Activated CD4-positive, alpha-beta T cell treated with anti-CD3 and anti-CD28 coated beads for 48 hours (primary cell): Measurements from ENCODE around the gene WDR7.

Experiments used
- DNase-seq: peaks from one replicate; pipeline ENCODE4 v3.0.0-alpha.2; 2020

WDR7 gene

DNA sequence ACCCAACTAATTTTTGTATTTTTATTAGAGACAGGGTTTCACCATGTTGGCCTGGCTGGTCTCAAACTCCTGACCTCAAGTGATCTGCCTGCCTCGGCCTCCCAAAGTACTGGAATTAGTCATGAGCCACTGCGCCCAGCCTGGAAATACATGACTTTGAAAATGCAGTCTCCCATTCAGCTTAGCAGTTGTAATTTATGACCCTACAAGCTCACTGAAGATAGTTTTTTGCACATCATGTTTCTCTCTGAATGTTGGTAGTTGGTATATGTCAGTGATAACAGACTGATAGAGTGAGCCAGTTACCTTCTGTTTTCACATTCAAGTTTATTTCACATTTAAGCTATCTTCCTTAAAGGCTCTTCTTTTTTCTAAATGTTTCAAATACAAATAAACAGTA lies 7.1 kb downstream of the WDR7 start:
- no peak for DNase-seq

DNA sequence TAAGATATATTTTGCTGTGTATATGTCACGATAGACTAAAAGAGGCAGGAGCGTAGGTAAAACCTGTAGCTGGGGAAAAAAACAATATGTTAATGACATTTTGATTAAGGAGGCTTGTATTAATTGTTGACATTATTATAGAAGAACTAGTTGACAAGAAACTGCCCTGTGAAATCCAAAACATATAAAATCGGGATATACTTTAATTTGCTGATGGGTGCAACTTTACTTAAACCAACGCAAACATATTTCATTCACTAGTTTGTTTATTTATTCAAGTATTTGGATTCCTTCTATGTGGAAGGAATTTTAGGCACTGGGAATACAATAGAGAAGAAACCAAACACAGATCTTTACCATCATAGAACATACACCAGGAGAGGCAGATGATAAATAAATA lies 8.0 kb downstream of the WDR7 start:
- DNase-seq, result no peak

DNA sequence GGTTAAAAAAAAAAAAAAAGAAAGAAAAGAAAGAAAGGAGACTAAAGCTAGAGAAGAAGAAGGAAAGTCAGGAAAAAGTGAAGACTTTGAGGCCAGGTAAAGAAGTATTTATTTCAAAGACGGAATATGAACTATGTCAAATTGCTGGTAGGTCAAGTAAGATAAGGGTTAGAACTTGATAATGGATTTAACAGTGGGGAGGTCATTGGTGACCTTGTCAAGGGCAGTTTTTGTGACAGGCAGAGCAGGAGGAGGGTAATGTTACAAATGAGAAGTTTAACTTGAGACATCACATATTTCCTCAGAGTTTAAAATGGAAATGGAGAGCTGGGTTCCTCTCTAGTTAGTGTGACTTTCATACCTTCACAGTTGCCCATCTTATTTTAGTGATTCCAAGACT lies 9.5 kb downstream of the WDR7 start:
- no peak for DNase-seq

DNA sequence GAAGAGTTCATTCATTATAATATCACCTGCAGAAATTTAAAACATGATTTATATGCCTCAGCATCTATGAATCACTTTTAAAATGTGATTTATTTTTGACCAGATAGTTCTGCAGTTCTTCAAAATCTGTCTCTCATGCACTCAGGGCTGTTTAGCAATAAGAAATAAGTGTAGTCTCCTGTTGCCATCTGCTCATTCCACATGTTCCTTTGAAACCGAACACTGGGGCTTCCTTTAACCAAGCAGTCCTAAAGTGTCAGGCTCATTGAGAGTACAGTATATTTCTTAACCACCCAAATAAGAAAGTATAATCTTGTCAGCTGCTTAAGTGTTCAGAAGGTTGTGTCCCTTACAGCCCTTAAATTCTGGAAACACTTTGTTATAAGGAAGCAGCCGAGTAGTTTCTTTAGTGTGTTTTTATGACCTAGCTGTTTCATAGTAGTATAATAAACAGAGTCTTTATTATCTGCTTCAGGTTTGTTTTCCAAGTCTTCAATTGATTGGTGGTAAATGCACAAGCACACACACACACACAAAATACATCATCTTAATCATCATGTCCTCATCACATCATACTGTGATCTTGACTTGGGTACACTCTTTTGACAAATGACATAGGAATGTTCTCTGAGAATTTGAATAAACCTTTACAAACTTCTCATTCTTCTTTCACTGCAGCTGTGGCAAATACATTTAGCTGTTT lies 10.4 kb downstream of the WDR7 start:
- DNase-seq, result no peak

DNA sequence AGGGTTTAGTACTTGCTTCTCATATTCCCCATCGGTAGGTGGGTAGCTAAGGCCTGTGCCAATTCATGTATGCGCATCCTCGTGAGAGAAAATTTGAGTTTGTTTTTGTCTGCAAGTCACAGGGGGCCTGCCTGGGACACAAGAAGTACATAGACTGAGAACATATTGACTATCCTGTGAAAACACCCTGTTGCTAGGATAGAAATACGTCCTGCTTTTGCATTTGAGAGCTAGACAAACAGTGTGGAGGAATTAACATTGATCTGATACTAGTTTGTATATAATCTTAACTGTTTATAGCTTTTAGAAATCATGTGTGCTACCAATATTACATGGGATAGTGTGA lies 10.9 kb downstream of the WDR7 start:
- DNase-seq, result no peak

DNA sequence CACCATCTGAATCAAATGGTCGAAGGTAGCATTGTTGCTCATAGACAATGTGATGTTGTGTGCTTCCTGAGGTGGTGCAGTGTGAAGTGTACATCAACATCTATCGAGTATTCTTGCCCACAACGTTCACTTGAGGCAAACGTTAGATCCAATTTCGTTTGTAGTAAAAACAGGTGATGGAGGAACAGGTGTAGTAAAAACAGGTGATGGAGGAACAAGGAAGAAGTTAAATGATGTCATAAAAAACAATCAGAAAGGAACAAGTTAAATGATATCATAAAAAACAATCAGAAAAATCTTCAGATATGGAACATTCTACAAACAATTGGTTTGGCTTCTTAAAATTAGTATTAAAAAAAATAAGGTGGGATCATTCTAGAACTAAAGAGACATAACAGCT lies 11.3 kb downstream of the WDR7 start:
- no peak for DNase-seq

DNA sequence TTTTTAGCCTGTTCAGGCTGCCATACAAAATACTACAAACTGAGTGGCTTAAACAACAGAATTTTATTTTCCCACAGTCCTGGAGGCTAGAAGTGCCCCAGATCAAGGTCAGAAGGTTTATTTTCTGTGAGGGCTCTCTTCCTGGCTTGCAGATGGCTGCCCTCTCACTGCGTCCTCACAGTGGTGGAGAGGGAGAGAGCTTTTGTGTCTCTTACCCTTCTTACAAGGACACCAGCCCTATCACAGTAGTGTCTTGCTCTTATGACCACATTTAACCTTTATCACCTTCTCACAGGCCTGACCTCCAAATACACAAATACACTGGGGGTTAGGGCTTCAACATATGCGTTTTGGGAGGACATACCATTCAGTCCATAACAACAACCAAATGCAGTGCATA lies 11.7 kb downstream of the WDR7 start:
- DNase-seq, result no peak

DNA sequence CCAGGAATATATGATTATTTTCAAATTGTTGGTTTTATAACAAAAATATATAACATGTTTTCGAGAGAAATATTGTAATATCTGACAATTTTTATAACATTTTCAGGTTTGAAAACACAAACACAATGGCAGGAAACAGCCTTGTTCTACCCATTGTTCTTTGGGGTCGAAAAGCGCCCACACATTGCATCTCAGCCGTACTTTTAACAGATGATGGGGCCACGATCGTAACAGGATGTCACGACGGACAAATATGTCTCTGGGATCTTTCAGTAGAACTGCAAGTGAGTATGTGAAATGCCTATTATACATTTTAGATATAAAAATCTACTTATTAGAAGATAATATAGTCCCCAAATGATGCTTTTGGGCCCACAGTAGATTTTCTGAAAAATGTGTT lies 21.2 kb downstream of the WDR7 start:
- DNase-seq, result no peak

DNA sequence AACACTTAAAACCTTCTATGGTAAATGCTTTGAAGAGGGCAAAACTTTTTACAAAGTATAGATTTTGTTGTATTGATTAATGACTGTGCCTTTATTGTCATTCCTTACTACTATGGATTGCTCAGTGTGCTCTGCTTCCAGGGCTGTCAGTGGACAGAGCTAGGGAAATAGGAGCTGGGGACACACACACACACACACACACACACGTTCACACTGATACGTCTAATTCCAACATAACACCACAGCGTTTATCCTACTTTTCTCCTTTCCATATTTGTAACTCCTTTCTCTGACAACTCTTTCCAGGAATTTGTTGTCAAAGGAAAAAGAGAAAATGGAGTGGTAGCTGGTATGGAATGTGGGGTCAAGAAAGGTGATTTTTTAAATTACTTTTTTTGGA lies 21.8 kb downstream of the WDR7 start:
- no peak for DNase-seq

DNA sequence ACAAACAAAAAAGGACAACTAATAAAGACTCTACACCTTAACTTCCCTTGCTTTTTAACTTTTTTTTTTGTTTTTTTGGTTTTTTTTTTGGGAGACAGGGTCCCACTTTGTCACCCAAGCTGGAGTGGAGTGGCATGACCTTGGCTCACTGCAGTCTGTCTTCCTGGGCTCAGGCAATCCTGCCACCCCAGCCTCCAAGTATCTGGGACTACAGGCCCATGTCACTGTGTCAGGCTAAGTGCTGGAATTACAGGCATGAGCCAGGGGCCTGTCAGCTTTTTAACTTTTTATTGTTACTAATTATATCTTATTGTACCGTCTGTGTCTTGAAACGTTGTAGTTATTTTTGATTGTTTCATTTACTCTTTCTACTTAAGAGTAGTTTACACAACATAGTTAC lies 25.5 kb downstream of the WDR7 start:
- no peak for DNase-seq

DNA sequence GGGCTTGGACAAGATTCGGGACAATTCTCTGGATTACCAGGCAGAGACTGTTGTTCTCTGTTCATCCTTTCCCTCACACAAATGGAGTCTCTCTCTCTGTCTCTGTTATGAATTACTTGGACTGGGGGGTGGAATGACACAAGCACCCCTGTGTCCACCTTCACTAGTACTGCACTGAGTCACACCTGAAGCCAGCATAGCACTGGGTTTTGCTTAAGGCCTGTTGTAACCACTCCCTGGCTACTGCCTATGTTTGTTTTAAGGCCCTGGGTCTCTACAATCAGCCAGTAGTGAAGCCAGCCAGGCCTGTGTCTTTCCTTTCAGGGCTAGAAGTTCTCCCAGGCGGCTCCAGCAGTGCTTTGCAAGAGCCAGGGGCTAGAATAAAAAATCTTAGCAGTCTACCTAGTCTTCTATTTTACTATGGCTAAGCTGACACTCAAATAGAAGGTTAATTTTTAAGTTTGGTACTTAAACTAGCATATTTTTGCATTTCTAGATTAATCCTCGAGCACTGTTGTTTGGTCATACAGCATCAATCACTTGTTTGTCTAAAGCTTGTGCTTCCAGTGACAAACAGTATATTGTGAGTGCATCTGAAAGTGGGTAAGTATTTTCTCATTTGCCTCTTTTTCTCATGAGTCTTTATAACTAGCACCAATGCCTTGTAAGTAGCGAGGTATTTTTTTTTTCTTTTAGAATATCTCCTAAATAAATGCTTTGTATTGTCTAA lies 27.8 kb downstream of the WDR7 start:
- no peak for DNase-seq

DNA sequence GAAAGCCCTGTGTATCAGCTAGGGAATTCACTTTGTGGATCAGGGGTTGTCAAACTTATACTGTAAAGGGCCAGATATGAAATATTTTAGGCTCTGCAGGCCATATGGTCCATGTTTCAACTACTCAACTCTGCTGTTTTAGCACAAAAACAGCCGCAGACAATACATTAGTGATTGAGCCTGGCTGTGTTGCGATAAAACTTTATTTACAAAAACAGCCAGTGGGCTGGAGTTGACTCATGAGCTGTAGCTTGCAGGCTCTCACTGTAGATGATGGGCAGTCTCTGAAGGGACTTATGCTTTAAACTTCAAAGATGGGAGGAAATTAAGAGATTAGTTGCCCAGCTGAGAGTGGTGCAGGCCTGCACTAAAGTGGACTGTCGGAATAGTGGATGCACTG lies 33.1 kb downstream of the WDR7 start:
- DNase-seq, result no peak

DNA sequence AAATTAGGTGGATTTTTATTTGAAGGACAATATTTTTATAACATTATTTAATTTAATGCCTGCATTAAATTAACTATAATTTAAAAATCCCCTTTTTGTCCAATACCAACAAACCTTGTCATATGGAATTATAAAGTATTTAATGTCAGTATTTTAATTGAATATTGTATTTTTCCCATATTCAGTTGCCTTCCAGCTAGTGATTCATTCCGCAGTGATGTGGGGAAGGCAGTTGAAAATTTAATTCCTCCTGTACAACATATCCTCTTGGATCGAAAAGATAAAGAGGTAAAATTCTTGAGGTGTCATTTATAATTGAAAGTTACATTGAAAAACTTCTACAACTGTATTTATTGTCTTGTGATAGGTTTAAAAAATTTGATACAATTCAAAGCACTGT lies 40.4 kb downstream of the WDR7 start:
- DNase-seq, result no peak

DNA sequence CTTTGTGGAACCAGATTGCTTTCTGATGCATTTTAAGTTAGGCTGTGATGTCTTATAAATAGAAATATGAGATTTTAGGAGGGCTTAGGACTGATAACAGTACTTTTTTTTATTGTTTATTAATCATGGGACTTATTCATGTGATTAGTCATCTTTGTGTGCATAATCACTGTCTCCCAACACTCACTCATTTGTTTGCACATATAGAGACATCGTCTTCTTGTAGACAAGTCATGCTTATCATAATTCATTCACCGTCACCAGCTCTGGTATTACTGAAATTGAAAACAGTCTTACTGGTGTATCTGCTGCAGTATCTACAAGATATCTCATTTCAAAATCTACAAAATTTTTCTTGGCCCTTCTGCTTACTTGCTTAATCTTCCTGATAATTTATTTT lies 45.8 kb downstream of the WDR7 start:
- DNase-seq, result no peak

DNA sequence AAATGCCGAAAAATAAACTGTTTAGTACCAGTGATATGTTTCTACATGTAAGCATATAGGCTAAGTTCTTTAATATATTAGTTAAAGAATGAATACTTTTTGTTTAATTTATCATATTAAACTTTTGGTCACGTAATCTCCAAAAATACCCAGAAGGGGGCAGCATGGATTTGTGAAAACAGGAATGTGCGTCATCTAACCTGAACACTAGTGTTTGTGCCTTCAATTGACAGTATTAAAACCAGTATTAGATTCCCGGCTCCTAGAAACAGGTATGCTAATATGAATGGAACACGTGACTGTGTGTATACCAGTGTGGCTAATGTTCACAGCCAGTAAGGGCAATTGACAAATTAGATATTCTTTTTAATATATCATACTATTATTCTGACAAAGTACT lies 51.8 kb downstream of the WDR7 start:
- peak; percentile 26 for DNase-seq

DNA sequence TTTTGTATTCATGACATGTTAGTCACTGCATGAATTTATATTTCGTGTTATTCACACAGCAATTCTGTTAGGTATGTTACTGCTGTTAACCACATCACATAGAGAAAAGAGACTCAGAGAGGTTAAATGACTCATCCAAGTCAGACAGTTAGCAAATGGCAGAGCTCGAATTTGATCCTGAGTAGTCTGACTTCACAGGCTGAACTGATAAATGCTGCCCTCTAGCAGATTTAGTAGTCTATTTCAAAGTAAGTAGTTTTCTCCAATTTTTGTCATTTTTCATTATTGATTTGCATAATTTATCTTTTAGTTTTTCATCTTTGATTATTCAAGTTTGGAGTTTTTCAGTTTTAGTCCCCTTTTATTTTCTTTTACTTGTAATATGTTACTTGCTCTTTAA lies 58.3 kb downstream of the WDR7 start:
- DNase-seq, result peak; percentile 22

DNA sequence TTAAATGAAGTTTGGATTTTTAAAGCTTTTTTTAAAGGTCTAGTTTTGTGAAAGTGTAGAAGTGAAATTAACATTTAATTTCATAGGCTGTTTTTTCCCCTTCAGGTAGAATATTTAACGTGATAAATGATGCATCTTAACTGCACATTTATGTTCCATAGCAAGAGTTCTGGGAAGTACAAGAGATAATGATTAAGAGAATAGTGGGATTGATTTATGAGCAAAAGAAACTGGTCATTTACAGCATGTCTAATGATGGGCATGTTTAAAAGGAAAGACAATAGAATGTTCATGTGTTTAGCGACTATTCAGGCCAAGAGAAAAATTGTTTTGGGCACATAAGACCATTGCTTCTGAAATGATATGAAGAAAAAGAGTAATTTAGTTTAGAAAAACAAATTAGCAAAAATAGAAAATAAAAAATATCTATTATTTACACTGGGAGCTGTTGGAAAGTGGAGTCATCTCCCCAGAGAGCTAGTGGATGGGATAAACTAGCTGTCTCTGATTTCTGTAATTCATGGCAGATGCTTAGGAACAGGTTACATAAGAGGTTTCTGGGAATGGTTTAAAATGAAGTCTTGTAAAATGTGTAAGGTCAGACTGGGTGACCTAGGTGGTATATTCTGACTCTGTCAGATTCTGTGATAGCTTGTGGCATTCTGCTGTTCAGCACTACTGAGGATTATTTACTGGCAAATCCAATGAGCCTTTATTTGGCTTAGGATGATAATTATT lies 60.7 kb downstream of the WDR7 start:
- no peak for DNase-seq

DNA sequence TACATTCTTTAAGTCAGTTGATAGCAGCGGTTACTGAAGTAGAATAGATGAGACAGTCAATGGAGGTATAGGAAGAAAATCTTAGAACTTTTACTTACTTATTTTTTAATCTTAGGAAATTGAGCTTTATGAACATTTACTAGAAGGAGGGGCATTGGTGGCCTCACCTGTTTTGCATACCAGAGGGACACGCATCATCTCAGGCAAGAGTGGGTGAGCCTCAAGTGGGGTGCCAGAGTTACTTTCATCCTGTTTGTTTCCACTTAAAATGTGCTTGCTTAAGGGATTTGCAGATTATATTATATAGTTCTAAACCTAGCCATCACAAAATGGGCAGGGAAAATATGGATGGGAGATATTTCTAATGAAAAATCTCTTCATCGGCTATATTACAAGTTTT lies 61.6 kb downstream of the WDR7 start:
- DNase-seq, result no peak

DNA sequence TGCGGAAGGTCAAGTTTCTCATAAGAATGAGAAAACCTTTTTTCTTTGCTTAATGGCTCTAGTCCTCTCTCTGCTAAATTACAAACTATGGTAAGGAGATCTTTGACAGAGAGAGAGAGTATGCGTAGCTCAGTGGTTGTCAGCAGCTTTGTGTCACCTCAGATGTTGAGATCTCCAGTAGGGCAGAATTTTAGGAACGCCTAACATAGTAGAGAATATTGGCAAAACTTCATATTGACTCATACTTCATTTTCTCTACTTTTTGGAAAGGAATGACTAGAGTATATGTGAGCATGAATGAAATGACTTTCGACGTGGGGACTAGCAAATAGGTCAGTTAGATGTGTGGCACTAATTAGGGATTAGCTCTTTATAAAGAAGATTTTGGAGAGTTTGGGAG lies 64.0 kb downstream of the WDR7 start:
- DNase-seq, result no peak

DNA sequence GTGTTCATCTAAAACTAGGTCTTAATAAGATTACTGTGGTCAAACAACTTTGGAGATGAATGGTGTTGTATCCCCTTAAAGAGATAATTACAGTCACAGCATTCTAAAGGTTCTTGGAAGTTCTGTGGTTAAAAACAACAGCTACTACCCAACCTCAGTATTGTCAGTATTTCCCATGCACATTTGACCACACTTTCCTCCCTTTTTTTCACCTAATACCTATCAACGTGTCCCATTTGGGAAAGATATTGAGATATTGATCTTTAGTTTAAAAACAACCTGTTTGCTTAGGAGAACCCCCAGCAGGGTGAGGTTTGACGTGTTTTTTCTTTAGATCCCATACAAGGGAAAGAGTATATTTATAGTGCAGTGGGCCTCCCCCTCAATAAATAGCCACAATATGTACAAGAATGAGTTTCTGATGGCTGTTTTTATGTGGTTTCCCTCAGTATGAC lies 65.6 kb downstream of the WDR7 start:
- no peak for DNase-seq

DNA sequence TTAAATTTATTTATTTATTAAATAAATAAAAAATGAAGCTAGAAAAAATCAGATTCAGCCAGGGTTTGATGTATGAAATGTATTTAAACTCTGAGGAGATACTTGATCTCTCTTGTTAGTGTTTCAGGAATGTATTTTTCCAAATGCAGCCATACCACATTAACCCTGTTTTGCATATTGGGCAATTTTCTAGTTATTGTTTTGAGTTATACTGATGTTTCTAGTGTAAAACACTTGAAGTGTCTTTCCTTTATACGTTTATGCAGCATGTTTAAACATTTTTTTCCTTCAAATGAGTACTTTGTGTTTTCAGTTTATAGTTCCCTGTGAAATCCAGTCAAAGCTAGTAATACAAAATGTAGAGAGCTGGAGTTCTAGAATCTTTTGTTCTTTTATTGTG lies 69.9 kb downstream of the WDR7 start:
- no peak for DNase-seq

DNA sequence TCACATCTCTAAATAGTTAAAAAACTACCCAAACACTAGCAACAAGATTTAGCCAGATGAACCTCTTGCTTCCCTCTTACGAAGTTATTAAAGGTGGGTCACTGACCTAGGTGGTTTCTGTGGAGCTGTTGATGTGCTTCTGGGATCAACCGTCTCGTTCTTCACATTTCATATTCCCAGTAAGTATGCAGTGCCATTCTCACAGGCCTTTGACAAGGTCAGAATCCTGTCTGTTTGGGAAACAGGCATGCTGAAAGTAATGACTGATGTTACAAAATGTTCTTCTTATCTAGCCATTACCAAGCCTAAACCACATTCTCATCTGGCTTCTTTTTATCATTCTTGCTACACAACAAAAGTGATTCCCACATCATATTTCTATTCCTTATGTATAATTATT lies 70.3 kb downstream of the WDR7 start:
- DNase-seq, result no peak

DNA sequence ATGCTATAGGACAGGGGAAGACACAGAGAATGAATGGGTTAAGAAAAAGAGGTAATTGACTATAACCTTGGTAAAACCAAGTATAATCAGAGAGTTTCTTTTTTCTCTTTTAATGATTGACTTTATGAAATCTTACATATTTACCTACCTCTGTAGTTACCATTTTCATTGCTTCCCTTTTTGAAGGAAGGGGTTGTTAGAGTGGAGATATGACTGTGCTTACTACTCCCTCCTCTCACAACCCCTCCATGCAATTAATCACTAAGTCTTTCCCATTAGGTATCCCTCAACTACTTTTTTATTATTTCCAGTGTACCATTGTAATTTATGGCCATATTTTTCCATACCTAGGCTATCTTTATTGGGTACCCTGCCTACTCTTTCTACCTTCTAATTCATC lies 71.4 kb downstream of the WDR7 start:
- DNase-seq, result no peak

DNA sequence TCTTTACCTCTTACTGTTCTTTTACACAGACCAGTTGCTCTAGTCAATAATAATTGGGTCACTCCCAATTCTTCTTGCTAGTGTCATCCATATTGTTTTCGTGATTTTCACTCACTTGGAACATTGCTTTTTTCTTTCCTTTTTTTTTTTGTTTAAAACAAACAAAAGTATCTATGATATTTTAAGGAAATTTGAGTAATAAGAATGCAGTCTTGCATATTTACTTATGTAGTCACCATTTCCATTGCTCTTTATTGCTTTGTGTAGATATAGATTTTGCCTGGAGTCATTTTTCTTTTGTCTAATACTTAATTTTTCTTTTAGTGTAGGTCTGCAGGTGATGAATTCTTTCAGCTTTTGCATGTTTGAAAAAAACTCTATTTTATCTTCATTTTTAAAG lies 71.9 kb downstream of the WDR7 start:
- no peak for DNase-seq
